Stimulated activated CD4-positive, alpha-beta T cell treated with anti-CD3 and anti-CD28 coated beads, TNF-alpha, amount 100 ng/mL, for 1 hour (primary cell): ENCODE results near the gene SLC9C2.
"Not testable (repeated sequence)": the region's sequence is repeated elsewhere in the genome, so short reads cannot be mapped to it uniquely, and the experiment has no call there.

Experiments used
- DNase-seq, 3 donors: peaks; one replicate each; pipeline ENCODE4 v3.0.0-alpha.2; 2020; ENCODE audit warnings: low read depth in 3 of 3, low spot score in 1 of 3

Gene SLC9C2

DNA sequence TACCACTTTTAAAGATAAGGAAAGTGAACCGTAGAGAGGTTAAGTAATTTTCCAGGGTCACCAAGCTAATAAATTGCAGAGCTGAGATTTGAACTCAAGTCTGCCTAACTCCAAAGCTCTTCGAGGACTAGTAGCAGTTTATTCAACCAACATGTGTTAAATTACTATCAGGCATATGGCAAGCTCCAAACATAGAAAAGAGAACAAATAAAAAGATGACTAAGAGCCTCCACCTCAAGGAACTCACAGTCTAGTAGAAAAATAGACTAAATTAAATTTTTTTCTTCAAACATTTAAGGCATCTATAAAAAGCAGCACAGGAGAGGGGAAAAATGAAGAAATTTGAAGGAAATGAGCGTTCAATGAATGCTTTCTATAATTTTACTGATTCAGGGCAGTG is 22.2 kb downstream of the SLC9C2 start:
- DNase-seq = no peak

DNA sequence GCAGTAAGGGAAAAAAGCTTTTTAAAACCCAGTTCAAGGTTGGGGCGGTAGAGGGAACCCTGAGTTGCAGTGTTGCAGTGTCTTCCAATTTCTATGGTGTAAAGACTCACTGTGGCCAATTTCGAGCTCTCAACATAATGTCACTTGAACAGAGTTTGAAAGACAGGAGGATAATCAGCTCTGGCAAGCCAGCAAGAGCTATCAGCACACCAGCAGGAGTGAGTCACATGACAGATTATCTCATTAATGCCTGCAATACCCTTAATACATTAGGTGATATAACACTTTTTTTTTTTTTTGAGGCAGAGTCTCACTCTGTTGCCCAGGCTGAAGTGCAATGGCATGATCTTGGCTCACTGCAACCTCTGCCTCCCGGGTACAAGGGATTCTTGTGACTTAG is 22.8 kb downstream of the SLC9C2 start:
- DNase-seq = no peak

DNA sequence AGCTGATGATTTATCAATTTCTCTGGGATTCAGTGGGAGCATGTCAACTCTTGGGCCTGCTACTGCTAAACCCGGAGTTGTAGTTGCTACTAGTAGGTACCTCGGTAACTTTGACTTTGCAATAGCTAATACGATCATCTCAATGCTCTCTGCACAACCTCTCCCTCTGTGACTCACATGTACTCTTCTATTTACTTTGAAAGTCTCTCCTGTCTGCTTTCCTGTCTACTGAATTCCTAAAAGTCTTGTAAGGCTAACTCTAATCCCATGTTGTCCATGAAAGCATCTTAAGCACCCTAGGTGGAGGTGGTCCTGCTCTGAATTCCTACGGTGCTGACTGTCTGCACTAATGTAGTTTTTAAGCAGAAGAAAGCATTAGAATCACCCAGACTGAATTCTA is 29.3 kb downstream of the SLC9C2 start:
- no peak for DNase-seq

DNA sequence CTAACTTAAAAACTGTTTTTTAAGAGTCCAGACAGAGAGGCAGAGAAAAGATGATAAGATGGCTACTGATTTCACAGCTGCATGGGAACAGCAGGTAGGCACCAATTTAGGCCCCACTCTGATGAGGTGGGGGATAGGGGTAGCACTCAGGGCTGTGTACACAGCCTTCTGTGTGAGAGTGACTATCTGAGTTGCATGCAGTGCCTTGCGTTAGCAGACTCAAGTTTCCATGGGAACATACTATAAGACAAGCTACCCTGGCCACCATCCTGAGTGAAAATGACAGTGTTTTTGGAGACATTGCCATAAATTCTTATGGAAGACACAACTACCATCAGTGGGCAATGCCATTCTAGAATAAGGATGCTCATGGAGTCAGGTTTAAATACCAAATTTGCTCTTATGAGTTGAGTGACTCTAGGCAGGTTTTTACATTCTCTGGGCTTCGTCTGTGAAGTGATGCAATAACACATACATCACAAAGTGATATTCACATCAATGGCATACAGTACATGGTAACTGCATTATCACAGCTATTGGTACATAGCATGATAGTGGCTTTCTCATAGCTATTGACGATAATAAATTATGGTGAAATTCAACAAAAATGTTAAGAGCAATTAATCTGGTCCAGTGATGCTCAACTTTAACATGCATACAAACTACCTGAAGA is 30.5 kb downstream of the SLC9C2 start:
- DNase-seq = no peak

DNA sequence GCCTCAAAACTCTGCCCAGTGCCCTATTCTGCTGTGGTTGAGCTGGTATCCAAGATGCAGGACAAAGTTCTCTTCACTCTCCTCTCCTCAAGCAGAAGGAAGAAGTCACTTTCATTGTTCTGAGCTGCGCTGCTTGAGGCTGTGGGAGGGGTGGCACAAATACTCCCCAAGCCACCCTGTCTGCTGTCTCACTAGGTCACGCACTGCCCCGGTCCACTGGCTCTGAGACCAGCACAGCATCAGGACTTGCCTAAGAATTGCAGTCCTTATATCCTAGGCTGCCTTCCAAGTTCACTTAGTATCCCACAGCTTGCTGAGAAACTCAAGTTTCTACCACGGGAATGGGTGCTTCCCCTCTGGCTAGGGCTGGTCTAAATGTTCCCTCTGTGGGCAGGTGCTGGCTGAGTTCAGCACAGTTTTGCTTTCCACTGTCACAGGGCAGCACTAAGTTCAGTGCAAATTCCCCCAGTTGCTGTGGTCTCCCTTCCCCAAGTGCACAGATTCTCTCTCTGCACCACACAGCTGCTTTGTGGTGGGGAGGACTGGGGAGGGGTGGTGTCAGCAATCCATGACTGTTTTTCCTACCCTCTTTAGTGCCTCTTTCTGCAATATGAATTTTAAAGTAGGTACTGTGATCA is 32.4 kb downstream of the SLC9C2 start:
- no peak for DNase-seq

DNA sequence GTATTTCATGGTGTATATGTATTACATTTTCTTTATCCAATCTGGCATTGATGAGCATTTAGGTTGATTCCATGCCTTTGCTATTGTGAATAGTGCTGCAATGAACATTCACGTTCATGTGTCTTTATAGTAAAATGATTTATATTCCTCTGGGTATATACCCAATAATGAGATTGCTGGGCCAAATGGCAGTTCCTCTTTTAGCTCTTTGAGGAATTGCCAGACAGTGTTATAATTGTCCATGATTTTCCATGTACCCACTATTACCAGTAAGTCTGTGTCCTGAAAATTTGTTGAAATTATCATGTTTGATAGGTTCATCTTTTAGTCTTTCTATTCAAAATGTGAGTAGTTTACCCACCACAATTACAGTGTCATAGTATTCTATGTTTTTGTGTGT is 34.4 kb downstream of the SLC9C2 start:
- DNase-seq = no peak

DNA sequence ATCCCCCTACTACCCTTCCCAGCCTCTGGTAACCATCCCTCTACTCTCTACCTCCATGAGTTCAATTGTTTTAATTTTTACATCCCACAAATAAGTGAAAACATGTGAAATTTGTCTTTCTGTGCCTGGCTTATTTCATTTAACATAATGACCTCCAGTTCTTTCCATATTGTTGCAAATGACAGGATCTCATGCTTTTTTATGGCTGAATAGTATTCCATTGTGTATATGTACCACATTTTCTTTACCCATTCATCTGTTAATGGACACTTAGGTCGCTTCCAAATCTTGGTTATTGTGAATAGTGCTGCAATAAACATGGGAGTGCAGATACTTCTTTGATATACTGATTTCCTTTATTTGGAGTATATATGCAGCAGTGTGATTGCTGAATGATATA is 39.0 kb downstream of the SLC9C2 start:
- DNase-seq = not testable (repeated sequence)

DNA sequence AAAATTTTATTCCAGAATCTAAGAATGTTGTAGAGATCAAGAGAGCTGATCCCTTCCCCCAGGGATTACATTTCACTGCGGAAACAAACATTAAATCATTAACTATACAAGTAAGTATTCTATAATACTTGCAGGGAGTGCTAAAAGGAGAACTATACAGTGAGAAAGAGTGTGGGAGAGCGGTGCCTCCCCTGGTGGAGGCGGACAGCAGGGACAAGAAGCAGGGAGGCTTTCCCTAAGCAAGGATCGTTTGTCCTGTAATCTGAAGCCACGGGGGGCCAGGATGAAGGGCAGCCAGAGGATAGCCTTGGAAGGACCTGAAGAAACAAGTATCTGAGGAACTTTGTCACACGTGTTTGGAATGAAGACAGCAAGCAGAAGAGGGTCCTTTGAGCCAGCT is 40.1 kb downstream of the SLC9C2 start:
- no peak for DNase-seq

DNA sequence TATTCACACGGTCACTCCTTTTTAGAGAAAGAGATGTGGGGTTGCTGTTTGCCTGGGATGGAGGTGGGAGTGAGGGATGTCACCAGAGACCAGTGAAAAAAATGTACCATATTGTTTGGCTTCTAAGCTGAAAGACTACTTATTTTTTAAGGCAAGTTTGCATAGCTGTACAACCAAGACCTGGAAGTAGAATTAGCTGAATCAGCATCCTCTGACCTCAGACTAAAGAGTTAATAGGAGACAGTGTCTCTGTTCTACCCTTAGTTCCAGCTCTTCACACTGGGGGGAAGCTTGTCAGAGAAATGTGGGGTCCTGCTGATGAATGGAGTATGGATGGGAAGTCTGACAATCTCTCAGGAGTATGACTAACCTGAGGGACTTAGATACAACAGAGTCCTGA is 41.6 kb downstream of the SLC9C2 start:
- no peak for DNase-seq

DNA sequence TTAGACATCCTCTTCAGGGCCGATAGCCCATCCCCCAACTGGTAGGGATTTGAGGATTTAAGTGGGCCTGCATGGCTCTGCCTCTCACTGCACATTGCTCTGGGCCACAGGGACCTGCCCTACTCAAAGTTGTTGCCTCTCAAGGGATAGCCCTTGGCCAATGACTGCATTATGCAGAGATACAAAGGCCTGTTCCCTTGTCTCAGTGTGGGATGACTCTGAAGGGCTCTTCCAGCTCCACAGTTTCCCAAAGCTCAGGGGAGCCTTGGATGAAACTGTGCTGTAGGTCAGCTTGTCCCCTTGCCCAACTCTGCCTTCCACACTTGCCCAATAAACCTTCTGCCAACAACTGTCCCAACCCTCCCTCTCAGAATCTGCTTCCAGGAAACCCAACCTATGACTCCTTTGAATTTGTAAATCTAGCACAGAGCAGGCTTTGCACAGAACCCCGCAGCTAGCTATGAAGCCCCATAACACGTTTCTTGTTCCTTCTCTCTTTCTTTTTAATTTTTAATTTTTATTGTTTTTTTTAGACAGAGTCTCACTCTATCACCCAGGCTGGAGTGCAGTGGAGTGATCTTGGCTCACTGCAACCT is 42.5 kb downstream of the SLC9C2 start:
- no peak for DNase-seq

DNA sequence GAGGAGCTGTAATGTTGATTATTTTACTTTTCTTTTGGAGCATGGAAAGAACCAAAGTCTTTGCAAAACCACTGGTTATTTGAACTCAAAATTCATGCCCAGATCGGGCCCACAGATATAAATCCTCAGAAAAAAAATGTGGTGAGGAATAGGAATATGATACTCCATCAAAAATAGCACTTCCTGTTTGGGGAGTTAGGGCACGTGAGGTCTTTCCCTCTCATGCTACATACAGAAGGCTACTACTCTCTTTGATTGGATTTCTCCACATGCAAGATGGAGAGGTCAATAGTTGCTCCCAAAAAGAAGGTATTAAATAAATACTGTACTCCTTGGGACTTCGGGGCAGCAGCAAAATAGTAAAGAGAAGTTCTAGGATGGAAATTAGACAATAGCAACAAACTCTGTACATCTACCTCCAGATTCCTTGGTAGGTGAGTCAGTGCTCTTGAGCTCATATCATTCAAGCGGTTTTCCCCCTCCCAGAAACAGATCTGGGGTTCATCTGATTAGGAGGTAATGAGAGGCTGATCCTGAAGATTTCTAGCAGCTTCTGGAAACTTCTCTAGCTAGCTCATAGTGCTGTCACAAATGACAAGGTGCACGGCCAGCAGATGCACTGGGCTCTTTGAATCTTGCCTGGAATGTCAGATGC is 47.1 kb downstream of the SLC9C2 start:
- DNase-seq = no peak

DNA sequence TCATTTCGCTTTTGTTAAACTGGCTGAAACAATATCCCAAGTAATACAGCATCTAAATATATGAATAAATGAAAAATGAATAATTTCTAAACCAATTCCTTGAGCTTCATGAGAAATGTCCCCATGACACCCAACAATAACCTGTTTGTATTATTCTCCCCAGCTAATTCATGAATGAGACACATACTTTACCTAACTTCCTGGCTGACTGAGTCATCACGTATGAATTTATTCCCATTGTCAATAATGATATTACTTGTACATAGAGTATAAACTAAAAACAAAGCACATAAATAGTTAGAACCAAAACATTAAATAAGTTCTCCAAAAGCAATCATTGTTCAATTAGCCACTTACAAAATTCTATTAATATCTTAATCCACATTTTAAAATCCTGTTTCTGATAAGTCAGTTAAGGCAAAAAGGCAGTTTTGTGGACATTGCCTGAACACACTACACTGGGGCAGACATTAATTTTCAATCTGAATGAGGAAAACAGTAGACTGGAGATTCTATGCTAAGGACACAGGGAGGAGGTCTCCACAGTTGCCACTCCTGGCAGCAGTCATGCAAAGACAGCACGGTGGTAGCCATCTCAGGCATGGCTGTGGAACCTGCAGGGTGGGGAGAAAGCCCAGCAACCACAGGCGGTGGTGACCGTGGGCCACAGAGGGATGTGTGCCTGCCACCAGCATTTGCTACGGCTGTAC is 48.2 kb downstream of the SLC9C2 start:
- DNase-seq = no peak

DNA sequence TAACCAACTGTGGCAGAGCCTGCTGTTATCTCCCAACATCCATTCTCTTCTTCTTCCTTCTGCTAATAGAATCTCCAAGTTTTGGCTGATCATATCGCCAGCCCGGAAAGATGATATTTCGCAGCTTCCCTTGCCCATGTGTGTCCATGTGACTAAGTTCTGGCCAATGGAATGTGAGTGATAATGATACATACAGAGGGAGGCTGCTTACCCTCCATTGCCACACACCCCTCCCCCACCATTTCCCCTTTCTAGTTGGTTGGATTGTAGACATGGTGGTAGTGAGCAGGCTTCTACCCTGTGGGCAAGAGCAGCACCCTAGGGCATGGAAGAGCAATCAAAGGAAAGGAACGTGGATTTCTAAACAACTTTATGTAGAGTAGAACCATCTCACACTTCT is 48.8 kb downstream of the SLC9C2 start:
- DNase-seq = no peak

DNA sequence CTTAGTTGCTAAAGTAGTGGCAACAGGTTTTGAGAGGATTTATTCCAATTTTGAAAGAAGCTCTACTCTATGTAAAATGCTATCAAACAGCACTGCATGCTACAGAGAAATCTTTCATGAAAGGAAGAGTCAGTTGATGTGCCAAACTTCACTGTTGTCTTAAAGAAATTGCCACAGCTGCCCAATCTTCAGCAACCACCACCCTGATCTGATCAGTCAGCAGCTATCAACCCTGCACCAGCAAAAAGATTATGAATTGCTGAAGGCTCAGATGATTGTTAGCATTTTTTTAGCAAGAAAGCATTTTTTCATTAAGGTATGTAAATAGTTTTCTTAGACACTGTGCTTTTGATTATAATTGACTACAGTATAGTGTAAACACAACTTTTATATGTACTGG is 49.6 kb downstream of the SLC9C2 start:
- DNase-seq = no peak

DNA sequence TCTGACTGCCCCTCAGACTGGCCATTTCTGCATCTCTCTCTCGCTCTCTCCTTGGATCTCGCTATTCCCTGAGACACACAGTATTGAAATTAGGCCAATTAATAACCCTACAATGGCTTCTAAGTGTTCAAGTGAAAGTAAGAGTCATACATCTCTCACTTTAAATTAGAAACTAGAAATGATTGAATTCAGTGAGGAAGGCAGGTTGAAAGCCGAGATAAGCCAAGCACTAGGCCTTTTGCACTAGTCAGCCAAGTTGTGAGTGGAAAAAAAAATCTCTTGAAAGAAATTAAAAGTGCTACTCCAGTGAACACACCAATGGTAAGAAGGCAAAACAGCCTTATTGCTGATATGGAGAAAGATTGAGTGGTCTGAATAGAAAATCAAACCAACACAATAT is 51.2 kb downstream of the SLC9C2 start:
- DNase-seq = no peak

DNA sequence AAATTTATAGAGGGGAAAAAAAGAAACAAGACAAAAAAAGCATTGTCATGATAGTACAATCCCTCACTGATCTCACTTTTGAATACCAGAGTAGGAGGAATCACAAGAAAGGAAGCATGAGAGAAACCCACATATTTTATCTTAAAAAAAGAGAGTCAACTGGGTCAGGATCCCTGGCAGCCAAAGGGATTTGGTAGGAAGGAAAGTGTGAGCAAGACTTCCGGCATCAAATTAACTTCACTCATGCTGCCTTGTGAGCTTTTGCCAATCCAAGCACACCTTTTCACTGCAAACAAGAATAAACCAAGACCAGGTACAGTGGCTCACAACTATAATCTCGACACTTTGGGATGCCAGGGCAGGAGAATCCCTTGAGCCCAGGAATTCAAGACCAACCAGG is 53.1 kb downstream of the SLC9C2 start:
- DNase-seq = no peak

DNA sequence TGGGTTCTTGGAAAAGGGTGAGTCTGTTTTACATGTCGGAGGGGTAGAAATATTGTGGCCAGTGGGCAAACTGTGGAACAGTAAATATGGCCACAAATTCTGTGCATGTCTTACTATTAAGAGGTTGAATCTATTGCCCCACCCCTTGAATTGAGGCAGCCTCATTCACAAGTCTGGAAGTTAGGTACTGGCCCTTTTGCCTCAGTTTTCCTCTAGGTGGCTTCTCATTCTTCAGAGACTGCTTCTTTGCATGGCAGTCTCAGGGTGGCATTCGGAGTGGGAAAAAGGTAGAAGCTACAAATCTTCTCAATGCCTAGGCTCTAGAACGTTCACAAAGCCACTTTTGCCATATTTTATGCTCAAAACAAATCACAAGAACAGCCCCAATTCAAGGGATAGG is 57.2 kb downstream of the SLC9C2 start:
- DNase-seq = no peak

DNA sequence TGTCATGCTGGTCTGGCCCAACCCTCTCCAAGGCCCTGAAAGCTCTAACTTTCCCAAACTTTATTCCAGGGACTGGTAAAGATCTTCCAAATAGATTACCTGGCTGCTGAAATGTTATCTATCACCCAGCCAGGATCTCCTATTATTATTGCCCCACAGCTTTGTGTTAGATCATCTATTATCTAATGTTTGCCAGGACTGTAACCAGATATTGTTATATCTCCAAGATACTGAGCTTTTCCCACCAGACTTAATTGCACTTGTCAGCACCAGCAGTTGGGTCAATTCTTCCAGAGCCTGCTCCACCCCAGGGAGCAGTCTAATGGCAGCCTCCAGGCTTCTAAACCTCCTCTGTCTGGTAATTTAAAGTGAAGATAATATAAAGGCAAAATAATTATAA is 66.6 kb downstream of the SLC9C2 start:
- DNase-seq = no peak

DNA sequence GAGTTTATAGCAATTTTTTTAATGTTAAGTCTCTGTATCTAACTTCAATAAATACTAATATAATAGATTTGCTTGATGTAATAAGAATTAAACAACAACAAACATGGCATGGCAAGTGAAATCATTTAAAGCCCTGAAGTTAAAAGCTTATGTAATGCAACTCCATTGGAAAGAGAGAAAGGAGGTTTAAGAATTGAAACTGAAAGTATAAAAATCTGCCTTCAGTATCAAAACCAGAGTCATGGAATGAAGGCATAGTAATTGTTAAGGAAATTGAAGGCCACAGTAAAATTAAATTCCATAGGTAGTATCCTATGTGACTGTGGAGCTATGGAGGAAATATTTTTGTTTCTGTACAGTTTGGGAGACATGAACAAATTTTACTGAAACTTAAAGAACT is 70.6 kb downstream of the SLC9C2 start:
- DNase-seq = no peak

DNA sequence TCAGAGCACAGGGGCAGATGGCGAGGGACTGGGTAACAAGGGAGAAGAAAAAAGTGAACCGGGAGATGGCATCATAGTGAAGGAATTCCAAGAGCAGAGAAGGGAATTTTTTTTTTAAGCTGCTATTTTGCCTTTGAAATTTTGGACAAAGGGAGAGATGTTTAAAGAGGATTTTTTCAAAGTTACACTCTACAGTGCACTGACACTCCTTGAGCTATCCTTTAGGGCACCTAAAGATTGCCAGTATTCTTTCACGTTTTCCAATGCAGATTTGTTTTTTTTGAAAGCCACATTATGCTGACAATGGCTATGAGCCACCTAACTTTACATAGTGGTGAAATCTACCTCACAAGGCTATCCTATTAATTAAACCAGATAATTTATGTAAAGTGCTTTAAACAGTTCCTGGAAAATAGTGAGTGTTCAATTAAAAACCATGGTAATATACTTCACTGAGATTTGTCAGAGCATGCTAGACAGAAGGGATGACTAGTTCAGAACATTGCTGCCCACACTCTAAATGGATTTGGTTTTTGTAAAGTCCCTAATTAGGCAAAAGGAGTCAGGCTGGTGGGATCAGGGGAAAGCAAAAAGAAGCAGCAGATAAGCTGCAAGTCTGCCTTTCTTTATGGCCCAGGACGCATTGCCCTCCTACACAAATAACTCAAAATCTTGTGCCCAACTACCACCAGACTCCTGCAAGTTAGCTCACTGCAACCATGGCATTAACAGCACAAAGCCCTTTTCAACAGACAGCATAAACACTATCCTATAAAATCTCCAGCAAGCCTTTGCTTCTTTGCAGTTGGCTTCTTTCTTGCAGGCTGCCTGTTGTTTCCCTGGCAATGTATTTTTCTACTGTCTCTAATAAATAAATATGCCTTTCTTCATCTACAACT is 71.8 kb downstream of the SLC9C2 start:
- DNase-seq = no peak

DNA sequence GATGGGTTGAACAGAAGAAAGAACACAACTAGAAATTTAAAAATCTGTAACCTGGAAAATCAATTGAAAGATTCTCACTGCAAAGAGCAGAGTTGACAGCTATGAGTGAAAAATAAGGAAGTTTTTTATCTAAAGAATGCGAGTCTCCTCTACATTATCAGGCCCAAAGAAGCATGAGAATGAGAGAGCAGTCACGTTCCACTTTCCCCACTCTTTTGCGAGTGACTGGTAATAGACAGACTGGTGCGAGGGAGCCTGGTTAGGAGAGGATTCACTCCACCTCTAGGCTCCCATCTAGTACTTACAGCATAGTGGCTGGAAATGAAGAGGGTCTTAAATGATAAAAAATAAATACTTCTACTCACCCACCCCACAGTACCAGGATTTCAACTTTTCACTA is 73.8 kb downstream of the SLC9C2 start:
- no peak for DNase-seq
